Astrocyte (in vitro differentiated cells and primary cell): ENCODE measurements around the gene GPR32.

Experiments used
- CTCF ChIP-seq: IDR thresholded peaks from 2 replicates; pipeline ENCODE4 v1.5.1; 2011; ENCODE audit warnings: low read depth, mild to moderate bottlenecking, inconsistent platforms, low read length, moderate library complexity; ENCODE audit not compliant: insufficient read depth
- EZH2 ChIP-seq: IDR thresholded peaks from 2 replicates; pipeline ENCODE4 v1.6.1; 2012; ENCODE audit warnings: mild to moderate bottlenecking, low read length, inconsistent platforms; ENCODE audit not compliant: insufficient read depth

GRCh38 chr19:50749490-50749889 lies 20.8 kb upstream of the GPR32 start:
- no peak for TF ChIP-seq CTCF
- no peak for TF ChIP-seq EZH2
